ENCODE results near the gene WDR6.

The WDR6 gene

DNA sequence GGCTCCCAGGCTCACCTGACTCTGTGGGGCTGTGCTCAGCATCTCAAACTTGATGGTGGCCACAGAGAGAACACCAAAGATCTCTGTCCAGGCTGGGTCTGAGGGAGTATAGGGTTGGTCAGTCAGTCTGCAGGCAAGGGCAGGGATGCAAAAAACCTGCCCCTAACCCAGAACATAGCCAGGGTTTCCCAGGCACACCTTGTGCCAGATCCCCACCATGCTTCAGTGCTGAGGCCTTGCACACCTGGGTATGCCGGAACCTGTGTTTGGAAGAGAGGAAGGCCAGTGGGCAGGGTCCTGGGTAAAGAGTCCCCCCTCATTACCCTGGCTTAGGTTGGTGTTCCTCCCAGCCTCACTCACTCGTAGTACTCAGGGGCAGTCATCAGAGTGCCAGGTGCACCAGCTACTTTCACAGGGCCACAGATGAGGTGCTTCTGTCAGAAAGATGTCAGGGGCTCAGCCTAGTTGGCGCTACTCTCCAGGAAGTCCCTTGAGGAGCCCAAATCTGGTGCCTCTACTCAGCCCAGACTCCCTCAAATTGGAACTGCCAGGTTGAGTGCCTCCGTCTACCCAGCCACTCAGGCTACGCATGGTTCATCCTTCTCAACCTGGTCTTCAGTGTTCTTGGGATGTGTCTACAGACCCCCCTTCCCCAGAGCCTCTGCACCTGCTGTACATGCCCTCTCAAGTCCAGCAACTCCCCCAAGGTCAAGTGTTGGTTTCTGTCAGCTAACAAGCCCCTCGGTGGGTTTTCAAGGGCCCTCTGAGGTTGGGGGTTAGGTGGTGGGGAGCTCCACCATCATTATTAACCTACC, 9.4 kb downstream of the WDR6 start:
- DNase-seq = no peak

DNA sequence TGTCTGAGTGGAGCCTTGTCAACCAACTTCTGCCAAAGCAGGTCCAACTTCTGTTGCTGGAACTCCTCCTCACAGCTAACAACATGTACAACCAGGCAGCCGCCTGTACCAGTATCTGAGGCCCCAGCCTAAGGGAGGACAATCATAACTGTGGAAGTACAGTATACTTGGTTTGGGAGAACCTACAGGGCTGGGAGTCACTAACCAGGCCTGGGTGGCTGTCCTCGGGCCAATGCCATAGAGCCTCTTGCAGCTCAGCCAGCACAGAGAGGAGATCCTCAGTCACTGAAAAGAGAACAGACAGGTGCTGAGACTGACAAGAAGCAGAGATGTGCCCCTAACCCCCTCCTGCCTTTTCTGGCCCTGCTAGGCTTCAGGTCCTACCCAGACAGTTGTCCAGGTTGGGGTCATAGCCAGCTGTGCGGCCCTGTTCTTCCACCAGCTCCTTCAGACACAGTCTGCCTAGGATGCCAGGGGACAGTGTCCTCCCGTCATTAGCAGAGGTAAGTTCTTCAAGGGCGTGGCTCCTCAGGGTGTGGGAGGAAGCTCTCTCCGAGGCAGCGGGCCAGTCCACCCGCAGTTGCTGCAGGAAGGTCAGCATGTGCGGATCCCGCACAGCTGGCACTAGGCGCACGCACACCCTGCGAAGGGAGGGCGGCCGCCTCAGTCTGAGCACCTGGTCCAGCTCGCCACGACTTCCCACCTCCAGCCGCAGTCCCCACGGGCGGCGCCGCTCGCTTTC, 10.2 kb downstream of the WDR6 start:
- DNase-seq = no peak

GRCh38 chr3:49017971-49018706, 10.9 kb downstream of the WDR6 start, which contains the start of gene DALRD3:
DALRD3 (minus strand) TSS chr3:49018580; CDS start chr3:49018564, 16 bp downstream.
- DNase-seq = peak; percentile 52

GRCh38 chr3:49018707-49019006, 11.5 kb downstream of the WDR6 start:
- no peak for DNase-seq

DNA sequence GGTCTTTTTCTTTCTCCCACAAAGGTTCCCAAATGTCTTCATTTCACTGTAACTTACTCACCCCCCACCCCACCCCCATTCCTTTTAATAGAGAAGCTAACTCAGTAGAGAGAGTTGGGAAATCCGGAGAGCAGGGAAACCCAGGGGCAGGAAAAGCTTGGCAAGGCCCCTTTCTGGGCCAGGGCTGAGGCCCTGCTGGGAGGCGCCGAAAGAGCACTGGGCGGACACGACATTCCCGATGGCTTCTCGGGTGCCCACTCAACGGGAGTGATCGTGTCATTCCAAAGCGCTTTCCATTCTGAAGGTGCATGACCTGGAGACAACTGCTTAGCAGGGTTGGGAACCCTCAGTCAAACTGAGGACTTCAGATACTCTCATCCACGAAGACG, 12.7 kb downstream of the WDR6 start:
- DNase-seq = no peak

- DNase-seq = no peak
These were observed 13.4 kb downstream of the WDR6 start for GRCh38 chr3:49020330-49021212.

GRCh38 chr3:49021213-49021812, 14.1 kb downstream of the WDR6 start:
- peak; percentile 99 for DNase-seq

GRCh38 chr3:49021813-49022687, 14.9 kb downstream of the WDR6 start, which contains the start of gene NDUFAF3:
NDUFAF3 (plus strand) TSS chr3:49022121; CDS start chr3:49022145, 24 bp downstream.
- peak; percentile 90 for DNase-seq

GRCh38 chr3:49022688-49023171, 15.5 kb downstream of the WDR6 start:
- no peak for DNase-seq

- DNase-seq = no peak
These were observed 16.6 kb downstream of the WDR6 start for GRCh38 chr3:49023775-49024174.

DNA sequence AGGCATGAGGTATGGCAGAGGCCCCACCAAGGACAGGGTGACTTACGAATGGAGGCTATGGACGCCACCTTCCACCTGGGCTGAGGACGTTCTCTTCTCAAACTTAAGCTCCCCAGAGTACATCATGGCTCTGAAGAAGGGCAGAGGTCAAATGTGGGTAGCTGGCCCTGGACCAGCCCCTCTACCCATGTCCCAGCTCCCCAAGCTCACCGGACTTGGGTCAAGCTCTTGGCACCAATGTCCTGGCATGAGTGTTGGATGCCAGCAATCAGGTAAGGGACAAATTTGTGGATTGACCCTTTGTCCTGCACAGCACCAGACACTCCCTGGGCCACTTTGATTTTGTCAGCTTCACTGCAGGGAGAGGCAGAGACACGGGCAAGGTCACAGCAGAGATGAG, 17.3 kb downstream of the WDR6 start:
- no peak for DNase-seq

GRCh38 chr3:49025005-49025792, 18.0 kb downstream of the WDR6 start:
- no peak for DNase-seq

- no peak for DNase-seq
These were observed 18.8 kb downstream of the WDR6 start for GRCh38 chr3:49025793-49026520.

GRCh38 chr3:49026536-49026935, 19.3 kb downstream of the WDR6 start:
- DNase-seq = no peak

DNA sequence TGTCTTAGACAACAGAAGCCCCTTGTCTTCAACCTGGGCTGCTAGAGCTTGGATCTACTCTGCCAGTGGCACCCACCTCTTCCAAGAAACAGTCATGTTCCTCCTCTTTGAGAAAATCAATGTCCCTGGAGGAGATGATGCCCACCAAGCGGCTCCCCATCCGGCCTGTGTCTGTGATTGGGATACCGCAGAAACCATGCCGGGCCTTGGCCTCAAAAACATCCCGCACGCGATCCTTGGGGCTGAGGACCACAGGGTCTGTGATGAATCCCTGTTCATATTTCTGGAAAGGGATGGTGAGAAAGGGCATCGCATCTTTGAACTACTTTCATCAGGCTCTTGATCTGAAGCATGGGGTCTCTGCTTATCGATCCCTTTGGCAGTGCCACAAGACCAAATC, 20.4 kb downstream of the WDR6 start:
- DNase-seq = no peak

DNA sequence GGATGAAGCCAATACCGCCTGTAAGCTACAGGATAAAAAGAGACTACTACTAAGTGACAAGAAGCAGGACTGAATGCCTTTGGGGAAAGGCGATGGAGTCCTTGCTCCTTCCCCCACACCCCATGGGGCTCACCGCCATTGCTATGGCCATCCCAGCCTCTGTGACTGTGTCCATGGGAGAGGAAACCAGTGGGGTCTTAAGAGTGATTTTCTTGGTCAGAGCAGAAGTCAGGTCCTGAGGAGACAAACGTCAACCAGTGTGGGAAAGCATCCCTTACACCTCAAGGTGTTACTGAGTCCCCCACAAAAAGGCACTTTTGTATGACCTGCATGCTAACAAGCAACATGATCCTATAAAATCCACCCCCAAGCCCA, 21.1 kb downstream of the WDR6 start:
- DNase-seq = no peak

DNA sequence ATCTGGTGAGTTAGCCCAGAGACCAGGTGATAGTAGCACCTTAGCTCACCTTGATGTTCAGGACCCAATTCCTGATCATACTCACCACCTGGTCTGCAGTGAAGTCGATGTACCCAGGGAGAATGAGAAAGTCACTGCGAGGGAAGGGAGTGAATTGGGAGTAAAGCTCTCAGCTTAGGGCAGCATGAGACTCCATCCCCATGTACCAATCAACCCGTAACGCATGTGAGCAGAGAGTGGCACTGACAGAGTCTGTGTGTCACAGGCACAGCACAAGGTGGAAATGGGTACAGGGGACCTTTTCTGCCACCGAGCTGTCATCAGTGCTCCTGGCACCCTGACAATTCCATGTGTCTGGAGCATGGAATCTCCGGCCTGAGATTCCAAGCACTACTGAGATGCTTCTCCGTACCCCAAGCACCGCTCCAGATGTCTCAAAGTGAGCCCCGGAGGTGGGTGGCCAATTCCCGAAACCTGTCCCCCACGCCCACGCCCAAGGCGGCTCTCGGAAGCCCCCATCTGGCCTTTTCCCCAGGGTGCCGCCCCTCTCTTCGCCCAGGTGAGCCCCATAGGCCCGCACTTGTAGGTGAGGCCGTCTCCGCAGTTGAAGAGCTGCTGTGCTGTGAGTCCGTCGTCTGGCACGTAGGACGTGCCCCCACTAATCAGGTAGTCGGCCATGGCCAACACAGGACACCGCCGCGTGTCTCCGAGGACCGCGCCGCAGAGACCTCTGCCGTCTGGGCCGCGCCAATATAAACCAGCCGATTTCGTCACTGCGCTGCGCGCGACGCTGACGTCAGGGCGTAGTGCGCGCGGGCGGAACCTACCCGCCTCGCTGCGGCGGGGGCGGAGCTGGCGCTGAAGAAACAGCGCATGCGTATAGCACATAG, 21.7 kb downstream of the WDR6 start, which contains the start of gene IMPDH2:
Gene IMPDH2, minus strand, starts transcription at position 726 of the 890 bp plus-strand sequence. Its CDS starts 48 bp downstream, at position 678.
- DNase-seq = peak; percentile 91

GRCh38 chr3:49029563-49029884, 22.3 kb downstream of the WDR6 start:
- no peak for DNase-seq
